ENCODE measurements around the gene SLC9A5.

Gene SLC9A5

DNA sequence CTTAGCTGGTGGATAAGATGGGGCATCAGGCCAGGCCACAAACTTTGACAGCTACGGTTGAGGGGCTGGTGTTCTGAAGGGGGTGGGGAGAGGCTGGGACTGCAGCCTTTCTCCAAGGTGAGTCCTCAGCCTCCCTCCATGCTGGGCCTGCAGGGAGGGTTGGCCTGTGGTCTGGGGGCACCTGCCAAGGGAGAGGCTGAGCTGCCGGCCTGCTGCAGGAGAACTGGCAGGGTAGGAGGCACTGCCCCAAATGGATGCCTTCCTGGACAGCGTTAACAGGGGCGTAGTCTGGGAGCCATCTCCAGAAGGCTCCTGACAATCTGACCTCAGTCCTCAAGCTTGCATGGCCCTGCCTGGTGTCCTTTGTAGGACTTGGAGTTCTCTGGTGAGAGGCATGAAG is 44.7 kb upstream of the SLC9A5 start:
- Histone ChIP-seq H3K4me3 (ENCODE audit: low read length) (no peak overlapping the region), H3K27ac (ENCODE audit: low read length) (no peak overlapping the region), H4K20me1 (ENCODE audit: insufficient read depth, low read length) (0 out of 2 replicates have a peak, but pooled peaks cover 3% of the 10 kb centered on the region), H3K4me1 (ENCODE audit: low read length) (no peaks in the 10 kb centered on the region), H3K27me3 (ENCODE audit: low read depth, low read length) (no peaks in the 10 kb centered on the region), H3K9me3 (ENCODE audit: insufficient read depth, low read length) (no peaks in the 10 kb centered on the region), H3K36me3 (replicated peaks; ENCODE audit: low read depth, low read length) (peaks cover 21% of the 10 kb centered on the region), H3K79me2 (ENCODE audit: low read length) (no peaks in the 10 kb centered on the region), H3K4me2 (ENCODE audit: low read length) (no peak overlapping the region), H2AFZ (ENCODE audit: low read depth, low read length) (no peak overlapping the region), H3K9ac (ENCODE audit: low read length) (no peak overlapping the region)
- TF ChIP-seq CTCF (IDR thresholded peaks at IDR 0.05; ENCODE audit: low read depth, low read length) (no peak), EZH2phosphoT487 (IDR thresholded peaks at IDR 0.05; ENCODE audit: low read depth) (no peak)

DNA sequence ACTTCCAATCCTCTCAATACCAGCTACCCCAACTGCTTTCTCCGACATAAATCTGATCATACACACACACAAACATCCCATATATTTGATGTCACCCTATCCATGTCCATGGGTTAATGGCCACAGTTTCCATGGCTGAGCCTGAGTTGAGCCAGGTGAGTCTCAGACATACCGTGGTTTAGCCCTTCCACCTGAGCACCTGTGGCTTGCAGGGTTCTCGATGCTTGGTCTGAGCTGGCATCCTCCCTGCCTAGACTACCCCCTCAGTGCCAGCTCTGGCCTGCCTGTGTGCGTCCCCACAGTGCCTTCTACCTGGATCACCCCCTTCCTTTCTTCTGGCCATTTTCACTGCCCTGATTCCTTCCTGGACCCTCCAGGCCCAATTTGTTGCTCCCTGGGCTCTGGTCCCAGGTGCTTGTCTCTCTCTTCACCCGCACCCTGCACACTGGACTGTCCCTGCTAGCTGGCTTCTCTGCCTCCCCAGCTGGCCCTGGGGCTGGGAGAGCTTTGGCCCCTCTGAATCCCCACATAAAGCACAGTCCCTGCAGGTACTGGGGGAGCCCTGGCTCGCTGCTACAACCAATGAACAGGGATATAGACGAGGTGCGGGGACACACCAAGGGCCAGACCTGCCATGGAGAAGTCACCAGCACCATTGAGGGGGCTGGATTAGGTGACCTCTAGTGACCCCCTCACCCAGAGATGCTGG is 42.5 kb upstream of the SLC9A5 start:
- H3K4me3 ChIP-seq (ENCODE audit: low read length), result no peak overlapping the region
- H3K4me1 ChIP-seq (ENCODE audit: low read length), result no peaks in the 10 kb centered on the region
- H3K27me3 ChIP-seq (ENCODE audit: low read depth, low read length), result no peaks in the 10 kb centered on the region
- H2AFZ ChIP-seq (ENCODE audit: low read depth, low read length), result no peak overlapping the region
- TF ChIP-seq EZH2phosphoT487 (IDR thresholded peaks at IDR 0.05; ENCODE audit: low read depth) (no peak), CTCF (IDR thresholded peaks at IDR 0.05; ENCODE audit: low read depth, low read length) (no peak)
- H3K9me3 ChIP-seq (ENCODE audit: insufficient read depth, low read length), result no peaks in the 10 kb centered on the region
- H3K9ac ChIP-seq (ENCODE audit: low read length), result no peak overlapping the region
- no peak overlapping the region for H3K27ac ChIP-seq (ENCODE audit: low read length)
- H3K4me2 ChIP-seq (ENCODE audit: low read length), result no peak overlapping the region
- H4K20me1 ChIP-seq (ENCODE audit: insufficient read depth, low read length), result 0 out of 2 replicates have a peak, but pooled peaks cover 3% of the 10 kb centered on the region
- no peaks in the 10 kb centered on the region for H3K79me2 ChIP-seq (ENCODE audit: low read length)
- H3K36me3 ChIP-seq (replicated peaks; ENCODE audit: low read depth, low read length), result peaks cover 17% of the 10 kb centered on the region

- Histone ChIP-seq H3K4me3 (ENCODE audit: low read length) (no peak overlapping the region), H3K9me3 (ENCODE audit: insufficient read depth, low read length) (no peaks in the 10 kb centered on the region), H3K36me3 (replicated peaks; ENCODE audit: low read depth, low read length) (peaks cover 12% of the 10 kb centered on the region), H3K27me3 (ENCODE audit: low read depth, low read length) (no peaks in the 10 kb centered on the region), H3K4me2 (ENCODE audit: low read length) (no peak overlapping the region), H4K20me1 (ENCODE audit: insufficient read depth, low read length) (0 out of 2 replicates have a peak, but pooled peaks cover 3% of the 10 kb centered on the region), H3K4me1 (ENCODE audit: low read length) (no peaks in the 10 kb centered on the region), H3K9ac (ENCODE audit: low read length) (no peak overlapping the region), H2AFZ (ENCODE audit: low read depth, low read length) (no peak overlapping the region), H3K27ac (ENCODE audit: low read length) (no peak overlapping the region), H3K79me2 (ENCODE audit: low read length) (no peaks in the 10 kb centered on the region)
- TF ChIP-seq EZH2phosphoT487 (IDR thresholded peaks at IDR 0.05; ENCODE audit: low read depth), result no peak
- no peak for TF ChIP-seq CTCF (IDR thresholded peaks at IDR 0.05; ENCODE audit: low read depth, low read length)
Measured at GRCh38 chr16:67206838-67207248, 41.9 kb upstream of the SLC9A5 start.

GRCh38 chr16:67207249-67208091 is 41.3 kb upstream of the SLC9A5 start:
- Histone ChIP-seq H3K4me3 (ENCODE audit: low read length) (no peak overlapping the region), H3K79me2 (ENCODE audit: low read length) (no peaks in the 10 kb centered on the region), H3K9ac (ENCODE audit: low read length) (no peak overlapping the region), H3K36me3 (replicated peaks; ENCODE audit: low read depth, low read length) (peaks cover 12% of the 10 kb centered on the region), H3K27ac (ENCODE audit: low read length) (no peak overlapping the region), H2AFZ (ENCODE audit: low read depth, low read length) (no peak overlapping the region), H3K9me3 (ENCODE audit: insufficient read depth, low read length) (no peaks in the 10 kb centered on the region), H3K4me2 (ENCODE audit: low read length) (no peak overlapping the region), H3K27me3 (ENCODE audit: low read depth, low read length) (no peaks in the 10 kb centered on the region), H3K4me1 (ENCODE audit: low read length) (no peaks in the 10 kb centered on the region), H4K20me1 (ENCODE audit: insufficient read depth, low read length) (0 out of 2 replicates have a peak, but pooled peaks cover 3% of the 10 kb centered on the region)
- no peak for TF ChIP-seq EZH2phosphoT487 (IDR thresholded peaks at IDR 0.05; ENCODE audit: low read depth)
- no peak for TF ChIP-seq CTCF (IDR thresholded peaks at IDR 0.05; ENCODE audit: low read depth, low read length)
